ENCODE data around the gene JAZF1. TPM values are rescaled to one million over a fixed set of nuclear protein-coding genes. Genes with fewer than 3 reads are reported as not detected.

JAZF1 gene
- total RNA-seq, 1 donor from 2014 or later, result 7.2 TPM

DNA sequence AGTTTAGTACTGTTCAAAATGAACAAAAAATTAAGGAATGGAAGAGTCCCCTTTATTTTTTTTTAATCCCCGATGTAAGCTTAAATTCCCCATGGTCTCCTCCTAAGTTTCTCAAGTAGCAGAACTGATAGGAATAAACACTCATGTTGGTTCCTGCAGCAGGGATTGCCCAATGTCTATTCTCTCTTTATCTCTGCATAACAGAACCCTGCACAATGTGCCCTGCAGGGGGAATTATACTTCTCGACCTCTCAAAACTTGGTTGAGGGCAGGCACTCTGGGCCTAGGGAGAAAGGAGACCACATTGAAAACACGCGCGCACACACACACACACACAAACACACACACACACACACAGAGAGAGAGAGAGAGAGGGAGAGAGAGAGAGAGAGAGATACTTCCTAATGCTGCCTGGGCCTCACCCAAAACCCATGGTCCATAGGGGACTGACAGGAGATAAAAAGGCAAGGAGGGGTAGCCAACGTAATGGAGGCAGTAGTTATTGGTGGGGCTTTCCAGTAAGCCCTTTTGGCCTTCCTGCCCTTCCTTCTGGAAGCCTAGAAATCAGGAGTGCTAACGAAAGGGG, 22.7 kb downstream of the JAZF1 start:
- Mint-ChIP-seq H3K9me3 (no peaks in the 10 kb centered on the region), H3K36me3 (no peaks in the 10 kb centered on the region), H3K27me3 (ENCODE audit: low read depth) (no peaks in the 10 kb centered on the region), H3K4me1 (peaks cover 4% of the 10 kb centered on the region), H3K27ac (no peak overlapping the region), H3K4me3 (no peak overlapping the region)
- no peak for DNase-seq (ENCODE audit: low spot score in 2 of 2, unreplicated experiment in 2 of 2)
- TF ChIP-seq CTCF (IDR thresholded peaks at IDR 0.05; ENCODE audit: unreplicated experiment), result no peak

DNA sequence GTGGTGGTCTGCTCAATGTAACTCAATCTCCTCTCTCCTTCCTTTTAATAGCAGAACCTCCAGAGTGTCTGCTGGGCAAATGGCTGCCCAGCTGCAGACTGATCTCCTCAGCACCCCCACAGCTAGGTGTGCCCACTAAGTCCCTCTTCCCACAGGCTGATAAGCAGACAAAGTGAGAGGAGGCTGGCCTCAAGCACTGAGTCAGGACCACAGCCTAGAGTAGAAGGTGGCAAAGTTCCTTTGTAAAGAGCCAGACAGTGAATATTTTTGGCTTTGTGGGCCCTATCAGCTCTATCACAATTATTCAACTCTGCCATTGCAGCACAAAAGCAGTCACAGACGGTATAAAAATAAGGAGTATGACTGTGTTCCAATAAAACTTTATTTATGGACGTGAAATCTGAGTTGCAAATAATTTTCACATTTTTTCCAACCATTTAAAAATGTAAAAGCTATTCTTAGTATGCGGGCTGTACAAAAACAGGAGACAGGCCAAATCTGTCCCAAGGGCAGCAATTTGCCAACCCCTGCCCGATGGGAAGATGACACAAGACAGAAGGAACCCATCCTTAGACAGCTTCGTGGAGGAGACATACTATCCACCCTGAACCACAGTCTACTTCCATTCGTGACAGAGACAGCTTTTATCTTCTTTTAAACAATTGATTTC, 23.4 kb downstream of the JAZF1 start:
- Mint-ChIP-seq H3K9me3 (no peaks in the 10 kb centered on the region), H3K4me1 (peaks cover 4% of the 10 kb centered on the region), H3K36me3 (no peaks in the 10 kb centered on the region), H3K27ac (no peak overlapping the region), H3K27me3 (ENCODE audit: low read depth) (no peaks in the 10 kb centered on the region), H3K4me3 (no peak overlapping the region)
- no peak for DNase-seq (ENCODE audit: low spot score in 2 of 2, unreplicated experiment in 2 of 2)
- TF ChIP-seq CTCF (IDR thresholded peaks at IDR 0.05; ENCODE audit: unreplicated experiment), result no peak

DNA sequence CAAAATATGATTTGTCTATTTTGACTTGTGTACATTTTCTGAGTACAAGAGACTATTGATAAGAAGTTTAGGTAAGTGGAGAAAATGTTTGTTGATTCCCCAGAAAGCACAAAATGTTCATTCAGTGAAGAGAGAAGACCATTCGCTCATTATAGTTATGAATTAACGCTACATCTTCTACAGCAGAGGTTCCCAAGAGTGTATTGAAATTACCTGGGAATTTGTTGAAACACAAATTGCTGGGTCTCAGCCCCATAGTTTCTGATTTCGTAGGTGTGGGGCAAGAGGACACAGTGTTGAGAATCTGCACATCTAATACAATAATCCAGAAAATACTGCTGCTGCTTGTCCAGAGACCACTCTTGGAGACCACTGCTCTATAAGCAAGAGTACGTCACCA, 24.2 kb downstream of the JAZF1 start:
- H3K4me1 Mint-ChIP-seq, result peaks cover 4% of the 10 kb centered on the region

GRCh38 chr7:28155964-28156363, 24.6 kb downstream of the JAZF1 start:
- no peak for TF ChIP-seq CTCF (IDR thresholded peaks at IDR 0.05; ENCODE audit: unreplicated experiment)
- no peak for DNase-seq (ENCODE audit: low spot score in 2 of 2, unreplicated experiment in 2 of 2)
- no peak overlapping the region for H3K4me3 Mint-ChIP-seq
- H3K9me3 Mint-ChIP-seq, result no peaks in the 10 kb centered on the region
- H3K36me3 Mint-ChIP-seq, result no peaks in the 10 kb centered on the region
- peaks cover 4% of the 10 kb centered on the region for H3K4me1 Mint-ChIP-seq
- no peaks in the 10 kb centered on the region for H3K27me3 Mint-ChIP-seq (ENCODE audit: low read depth)
- no peak overlapping the region for H3K27ac Mint-ChIP-seq

More for the DNA sequence above, 24.2 kb downstream of the JAZF1 start:
- Mint-ChIP-seq H3K36me3 (no peaks in the 10 kb centered on the region), H3K9me3 (no peaks in the 10 kb centered on the region), H3K4me3 (no peak overlapping the region), H3K27me3 (ENCODE audit: low read depth) (no peaks in the 10 kb centered on the region), H3K27ac (no peak overlapping the region)
- TF ChIP-seq CTCF (IDR thresholded peaks at IDR 0.05; ENCODE audit: unreplicated experiment), result no peak
- no peak for DNase-seq (ENCODE audit: low spot score in 2 of 2, unreplicated experiment in 2 of 2)

GRCh38 chr7:28155019-28155660, 25.5 kb downstream of the JAZF1 start:
- DNase-seq (ENCODE audit: low spot score in 2 of 2, unreplicated experiment in 2 of 2), result no peak
- no peak for TF ChIP-seq CTCF (IDR thresholded peaks at IDR 0.05; ENCODE audit: unreplicated experiment)
- Mint-ChIP-seq H3K9me3 (no peaks in the 10 kb centered on the region), H3K27me3 (ENCODE audit: low read depth) (no peaks in the 10 kb centered on the region), H3K36me3 (no peaks in the 10 kb centered on the region), H3K27ac (no peak overlapping the region), H3K4me3 (no peak overlapping the region), H3K4me1 (peaks cover 4% of the 10 kb centered on the region)

All from mesothelial cell of epicardium (in vitro differentiated cells).